Prostate gland (tissue), 2 donors: Measurements from ENCODE around the gene P2RY2. TPM values are rescaled to one million over a fixed set of nuclear protein-coding genes. Genes with fewer than 3 reads are reported as not detected.

Experiments used
- DNase-seq: peaks from one replicate; pipeline ENCODE4 v3.0.0-alpha.2; 2019; ENCODE audit warnings: low spot score
- H3K27ac ChIP-seq, 2 donors: fragments of 200-600 bp; sonication (generic); 2 replicates each; pipeline ENCODE4 v1.5.1; 2017 to 2019
- H3K27me3 ChIP-seq: fragments of 200-600 bp; sonication (generic); replicated peaks from 2 replicates; pipeline ENCODE4 v1.5.1; 2019; ENCODE audit not compliant: insufficient read depth
- H3K36me3 ChIP-seq, 2 donors: fragments of 200-600 bp; sonication (generic); 1 replicate in 1 of 2; 2 replicates in 1 of 2; pipeline versions ENCODE4 v1.5.1 to v1.8.1; 2017 to 2019
- H3K4me1 ChIP-seq: fragments of 200-600 bp; sonication (generic); replicated peaks from 2 replicates; pipeline ENCODE4 v1.5.1; 2019
- H3K4me3 ChIP-seq, 2 donors: fragments of 200-600 bp; sonication (generic); 2 replicates each; pipeline ENCODE4 v1.5.1; 2017 to 2019
- H3K9me3 ChIP-seq: fragments of 200-600 bp; sonication (generic); 2 replicates; pipeline ENCODE4 v1.5.1; 2017
- CTCF ChIP-seq, 4 experiments: fragments of 200-600 bp in 2 of 4; fragments of 450-650 bp in 2 of 4; sonication (generic) in 2 of 4; IDR thresholded peaks; 1 replicate in 3 of 4; 2 replicates in 1 of 4; pipeline ENCODE4 v1.5.1; 2016 to 2019; ENCODE audit warnings: antibody characterized with exemption in 4 of 4, mild to moderate bottlenecking in 2 of 4, moderate library complexity in 2 of 4
- POLR2A ChIP-seq: fragments of 450-650 bp; IDR thresholded peaks from one replicate; pipeline ENCODE4 v1.6.1; 2016; ENCODE audit warnings: antibody characterized with exemption, mild to moderate bottlenecking
- POLR2AphosphoS5 ChIP-seq: sonication (generic); formaldehyde crosslinking; IDR thresholded peaks from one replicate; pipeline ENCODE4 v1.6.1; 2017; ENCODE audit warnings: antibody characterized with exemption
- WGBS: methylation state at CpG from one replicate; pipeline ENCODE4 v1.1.5; 2018; 5-methylcytosine and 5-hydroxymethylcytosine counted together
- intact Hi-C: fragments of 100-400 bp; cut with DNase I; formaldehyde crosslinking; loops from one replicate; pipeline ENCODE4 v1.14.2; 2022
- total RNA-seq, 2 donors: library from RNA; depleted of rRNA; stranded (reverse); fragments of >200 nt; gene quantifications; one replicate each; pipeline ENCODE4 v1.1.0, GENCODE V29; 2016

Gene P2RY2
- total RNA-seq, 2 donors from 2014 or later: 2.7 to 3.5 TPM

- H3K27ac ChIP-seq: no peak overlapping the region
- no peaks in the 10 kb centered on the region for H3K36me3 ChIP-seq
Measured at GRCh38 chr11:73223998-73224730, 6.1 kb downstream of the P2RY2 start.

GRCh38 chr11:73225001-73225686, 7.1 kb downstream of the P2RY2 start:
- H3K4me1 ChIP-seq: no peaks in the 10 kb centered on the region
- intact Hi-C loops: no loop called here
- no peaks in the 10 kb centered on the region for H3K9me3 ChIP-seq

More at GRCh38 chr11:73223998-73224730, 6.1 kb downstream of the P2RY2 start:
- intact Hi-C loops: no loop called here
- Histone ChIP-seq H3K4me3 (no peak overlapping the region), H3K4me1 (no peaks in the 10 kb centered on the region), H3K9me3 (no peaks in the 10 kb centered on the region), H3K27me3 (no peaks in the 10 kb centered on the region)
- TF ChIP-seq POLR2A (no peak), CTCF (IDR thresholded peaks at IDR 0.05) (no peak), POLR2AphosphoS5 (no peak)
- DNase-seq: no peak
- WGBS: 82% methylated on average over 10 of the region's 10 CpGs

GRCh38 chr11:73225851-73226250, 7.8 kb downstream of the P2RY2 start:
- H3K4me3 ChIP-seq: no peak overlapping the region
- no peaks in the 10 kb centered on the region for H3K4me1 ChIP-seq
- H3K27ac ChIP-seq: no peak overlapping the region
- WGBS: 91% methylated on average over 7 of the region's 7 CpGs
- TF ChIP-seq POLR2A: no peak
- TF ChIP-seq CTCF (IDR thresholded peaks at IDR 0.05): no peak
- TF ChIP-seq POLR2AphosphoS5: no peak
- no peaks in the 10 kb centered on the region for H3K9me3 ChIP-seq
- no peak for DNase-seq
- intact Hi-C loops: no loop called here
- no peaks in the 10 kb centered on the region for H3K36me3 ChIP-seq
- H3K27me3 ChIP-seq: no peaks in the 10 kb centered on the region

More at GRCh38 chr11:73225001-73225686, 7.1 kb downstream of the P2RY2 start:
- no peak for TF ChIP-seq POLR2A
- no peak for TF ChIP-seq CTCF (IDR thresholded peaks at IDR 0.05)
- TF ChIP-seq POLR2AphosphoS5: no peak
- Histone ChIP-seq H3K36me3 (no peaks in the 10 kb centered on the region), H3K27me3 (no peaks in the 10 kb centered on the region), H3K4me3 (no peak overlapping the region), H3K27ac (no peak overlapping the region)
- 74% methylated on average over 3 of the region's 3 CpGs for WGBS
- DNase-seq: no peak

- DNase-seq: no peak
- Histone ChIP-seq H3K36me3 (no peaks in the 10 kb centered on the region), H3K9me3 (no peaks in the 10 kb centered on the region), H3K27ac (no peak overlapping the region), H3K4me3 (no peak overlapping the region), H3K4me1 (no peaks in the 10 kb centered on the region), H3K27me3 (no peaks in the 10 kb centered on the region)
- WGBS: 76% methylated on average over 8 of the region's 8 CpGs
- no peak for TF ChIP-seq CTCF (IDR thresholded peaks at IDR 0.05)
- no peak for TF ChIP-seq POLR2A
- no peak for TF ChIP-seq POLR2AphosphoS5
- intact Hi-C loops: no loop called here
Measured at GRCh38 chr11:73226297-73227006, 8.4 kb downstream of the P2RY2 start.
